HepG2 (cell line): Measurements from ENCODE around the gene DNAJC13. TPM values are rescaled to one million over a fixed set of nuclear protein-coding genes. Genes with fewer than 3 reads are reported as not detected.

Experiments
- CBFB ChIP-seq: sonication (generic); formaldehyde crosslinking; IDR thresholded peaks from 2 replicates; pipeline ENCODE4 v1.4.0; 2020; ENCODE audit warnings: missing genetic modification reagents
- DMAP1 ChIP-seq: IDR thresholded peaks from 2 replicates; pipeline ENCODE4 v1.6.1; 2016
- DNMT1 ChIP-seq: sonication (generic); formaldehyde crosslinking; IDR thresholded peaks from 2 replicates; pipeline ENCODE4 v1.5.1; 2020; ENCODE audit warnings: mild to moderate bottlenecking, missing genetic modification reagents
- KDM1A ChIP-seq: IDR thresholded peaks from 2 replicates; pipeline ENCODE4 v1.6.1; 2016; ENCODE audit warnings: missing compliant biosample characterization
- MIER3 ChIP-seq: IDR thresholded peaks from 2 replicates; pipeline ENCODE4 v1.6.1; 2016; ENCODE audit warnings: missing compliant biosample characterization, borderline replicate concordance
- NFKBIZ ChIP-seq: IDR thresholded peaks from 2 replicates; pipeline ENCODE4 v1.6.1; 2018; ENCODE audit warnings: missing genetic modification reagents, missing compliant biosample characterization
- NKX3-1 ChIP-seq: sonication (generic); formaldehyde crosslinking; IDR thresholded peaks from 2 replicates; pipeline ENCODE4 v1.5.0; 2020; ENCODE audit warnings: missing genetic modification reagents
- PITX1 ChIP-seq: sonication (generic); formaldehyde crosslinking; IDR thresholded peaks from 2 replicates; pipeline ENCODE4 v1.5.1; 2020; ENCODE audit warnings: mild to moderate bottlenecking, missing genetic modification reagents
- POLR2AphosphoS2 ChIP-seq: IDR thresholded peaks from 2 replicates; pipeline ENCODE4 v1.6.1; 2011; ENCODE audit warnings: low read depth, low read length, improper control_type of control experiment
- RAD51 ChIP-seq: fragments of 450-650 bp; IDR thresholded peaks from 2 replicates; pipeline ENCODE4 v1.6.1; 2016; ENCODE audit warnings: borderline replicate concordance
- SIN3A ChIP-seq: IDR thresholded peaks from 2 replicates; pipeline ENCODE4 v1.6.1; 2011; ENCODE audit warnings: low read depth, mild to moderate bottlenecking, control low read depth, low read length, borderline replicate concordance
- STAT6 ChIP-seq: sonication (generic); formaldehyde crosslinking; IDR thresholded peaks from 2 replicates; pipeline ENCODE4 v1.4.0; 2020; ENCODE audit warnings: missing genetic modification reagents, mild to moderate bottlenecking, borderline replicate concordance
- TAF1 ChIP-seq: sonication (generic); formaldehyde crosslinking; IDR thresholded peaks from 2 replicates; pipeline ENCODE4 v1.4.0; 2020; ENCODE audit warnings: missing genetic modification reagents
- TIGD3 ChIP-seq: sonication (generic); formaldehyde crosslinking; IDR thresholded peaks from 2 replicates; pipeline ENCODE4 v1.5.1; 2020; ENCODE audit warnings: mild to moderate bottlenecking, missing genetic modification reagents, borderline replicate concordance
- ZBTB1 ChIP-seq: sonication (generic); formaldehyde crosslinking; IDR thresholded peaks from 2 replicates; pipeline ENCODE4 v1.4.0; 2020; ENCODE audit warnings: missing genetic modification reagents, borderline replicate concordance
- ZBTB38 ChIP-seq: sonication (generic); formaldehyde crosslinking; IDR thresholded peaks from 2 replicates; pipeline ENCODE4 v1.5.1; 2020; ENCODE audit warnings: mild to moderate bottlenecking, missing genetic modification reagents
- ZNF142 ChIP-seq: sonication (generic); formaldehyde crosslinking; IDR thresholded peaks from 2 replicates; pipeline ENCODE4 v1.4.0; 2020; ENCODE audit warnings: missing genetic modification reagents
- ZNF143 ChIP-seq: sonication (generic); formaldehyde crosslinking; IDR thresholded peaks from 2 replicates; pipeline ENCODE4 v1.4.0; 2020; ENCODE audit warnings: missing genetic modification reagents
- ZNF414 ChIP-seq: sonication (generic); formaldehyde crosslinking; IDR thresholded peaks from 2 replicates; pipeline ENCODE4 v1.5.0; 2020; ENCODE audit warnings: missing genetic modification reagents
- ZNF616 ChIP-seq: sonication (generic); formaldehyde crosslinking; IDR thresholded peaks from 2 replicates; pipeline ENCODE4 v1.5.0; 2020; ENCODE audit warnings: low read depth, mild to moderate bottlenecking, missing genetic modification reagents
- ZNF670 ChIP-seq: sonication (generic); formaldehyde crosslinking; IDR thresholded peaks from 2 replicates; pipeline ENCODE4 v1.8.0; 2022; ENCODE audit warnings: mild to moderate bottlenecking, missing genetic modification reagents, borderline replicate concordance
- polyA plus RNA-seq, 8 experiments: library from polyadenylated mRNA; depleted of rRNA in 3 of 8; stranded (reverse) in 7 of 8; unstranded in 1 of 8; fragments of >200 nt; fragmentation: Illumina TruSeq in 4 of 8; extraction: Trizol in 4 of 8; gene quantifications; 2 replicates each; pipeline versions ENCODE4 v1.2.1 to v1.2.3, GENCODE V29; 2011 to 2016; ENCODE audit warnings: low read depth in 4 of 8, missing spikeins in 1 of 8, mixed read lengths in 1 of 8; ENCODE audit not compliant: insufficient read depth in 1 of 8
- total RNA-seq, 5 experiments: library from RNA; depleted of rRNA; stranded (reverse); fragments of >200 nt; fragmentation: Illumina TruSeq; extraction: Trizol; gene quantifications; 2 replicates each; pipeline ENCODE4 v1.2.3, GENCODE V29; 2016; ENCODE audit warnings: low read depth in 1 of 5

The DNAJC13 gene
- total and polyA plus RNA-seq, 2 of the 13 experiments (the other 11 are each of a cell fraction or from before 2014, with no cell fraction given), result 9.1 to 26.2 TPM

GRCh38 chr3:132417695-132418411 lies 551 bp downstream of the DNAJC13 start (continued):
- TF ChIP-seq STAT6 (CRISPR knock-in tag) (no peak), CBFB (CRISPR knock-in tag) (no peak), ZBTB1 (CRISPR knock-in tag) (no peak), TIGD3 (CRISPR knock-in tag) (no peak), ZBTB38 (CRISPR knock-in tag) (no peak), ZNF670 (no peak), ZNF143 (CRISPR knock-in tag) (no peak), ZNF414 (no peak), TAF1 (CRISPR knock-in tag) (peak; percentile 23; the same call in 1 of the 2 replicates), MIER3 (CRISPR knock-in tag) (no peak), KDM1A (CRISPR knock-in tag) (no peak), RAD51 (no peak), ZNF142 (CRISPR knock-in tag) (0 out of 2 replicates have a peak, but pooled peaks have one; percentile 56), DMAP1 (CRISPR knock-in tag) (peak; percentile 27; the same call in 1 of the 2 replicates), NFKBIZ (no peak), PITX1 (CRISPR knock-in tag) (no peak), POLR2AphosphoS2 (no peak), NKX3-1 (CRISPR knock-in tag) (no peak), SIN3A (no peak; the same call in 1 of the 2 replicates), ZNF616 (no peak), DNMT1 (CRISPR knock-in tag) (0 out of 2 replicates have a peak, but pooled peaks have one; percentile 55)
